ENCODE results near the gene TMEM121B.
"Not testable (repeated sequence)": the region's sequence is repeated elsewhere in the genome, so short reads cannot be mapped to it uniquely, and the experiment has no call there.

TMEM121B gene
- total RNA-seq: 0.38 to 34.8 (median 9.2) reads per million in 17 experiments

DNA sequence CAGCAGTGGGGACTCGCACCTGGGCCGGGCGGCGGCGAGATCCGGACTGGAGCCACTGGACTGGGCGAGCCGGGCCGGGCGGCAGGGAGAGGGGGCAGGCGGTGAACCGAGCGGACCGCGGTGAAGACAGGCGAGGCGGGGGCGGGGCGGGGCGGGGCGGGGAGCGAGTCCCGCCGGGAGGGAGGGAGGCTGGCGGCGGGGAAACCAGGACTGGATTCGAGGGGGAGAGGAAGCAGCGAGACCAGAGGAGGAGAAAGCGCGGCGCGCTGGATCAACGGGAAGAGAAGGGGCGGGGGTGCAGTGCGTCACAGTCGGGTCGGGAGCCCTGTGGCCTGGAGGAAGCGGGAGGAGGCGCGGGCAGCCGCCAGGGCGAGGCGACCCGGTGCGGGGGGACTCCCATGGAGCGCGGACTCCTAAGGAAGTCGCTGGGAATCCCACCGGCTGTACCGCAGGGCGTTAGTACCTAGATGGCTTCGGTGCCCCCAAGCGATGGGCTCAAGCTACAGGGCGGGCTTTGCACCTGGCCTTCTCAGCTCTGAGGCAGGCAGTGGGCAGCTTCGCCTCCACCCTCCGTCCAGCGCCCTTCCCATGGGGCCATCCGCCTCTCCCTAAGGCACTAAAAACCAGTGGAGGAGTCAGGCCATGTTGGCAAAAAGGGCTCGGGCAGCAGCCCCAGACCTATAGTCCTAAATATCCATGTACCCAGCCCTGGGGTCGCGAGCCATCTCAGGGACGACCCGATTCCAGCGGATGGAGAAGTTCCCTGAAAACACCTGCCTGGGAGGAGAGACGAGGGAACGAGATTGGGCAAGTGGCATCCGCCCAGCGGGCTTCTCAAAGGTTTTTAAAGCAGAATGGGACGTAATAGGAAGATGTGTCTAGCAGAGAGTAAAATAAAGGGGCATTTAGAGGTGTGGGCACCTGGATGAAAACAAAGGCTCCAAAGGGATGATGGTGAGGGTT is at the start of gene TMEM121B:
Gene TMEM121B (minus strand): TSS at position 128 of the 963 bp plus-strand sequence. CDS start 233 bp downstream, outside the sequence.
- peak; percentile 87 to 92 (median 91) for DNase-seq

GRCh38 chr22:17167486-17167885 is 46.3 kb upstream of the TMEM121B start:
- DNase-seq: no peak

DNA sequence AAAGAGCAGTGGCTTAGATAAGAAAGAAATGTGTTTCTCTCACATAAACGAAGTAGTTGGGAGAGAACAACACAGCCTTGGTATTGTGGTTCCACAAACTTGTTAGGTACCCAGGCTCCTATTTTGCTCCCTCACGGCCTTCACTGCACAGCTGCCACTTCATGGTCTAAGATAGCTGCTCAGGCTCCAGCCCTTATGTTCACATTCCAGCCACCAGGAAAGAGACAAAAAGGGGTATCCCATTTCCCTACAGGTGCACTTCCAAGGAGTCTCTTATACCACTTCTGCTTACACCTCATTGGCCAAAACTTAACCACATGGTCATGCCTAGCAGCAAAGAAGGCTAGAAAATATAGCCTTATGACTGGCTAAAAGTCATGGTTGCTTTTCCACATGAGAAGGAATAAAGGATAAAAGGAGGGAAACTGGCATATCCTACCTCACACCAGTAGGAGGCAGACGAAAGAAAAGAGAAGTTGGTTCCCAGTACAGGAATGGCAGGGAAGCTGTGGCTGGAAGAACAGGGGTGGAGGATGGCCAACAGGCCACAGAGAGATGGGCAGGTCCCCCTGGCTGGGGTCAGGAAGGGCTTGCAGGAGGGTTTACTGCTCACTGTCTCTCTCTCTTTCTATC is 43.3 kb upstream of the TMEM121B start:
- DNase-seq: peak in 2 of 4 experiments; percentile 22 to 45

DNA sequence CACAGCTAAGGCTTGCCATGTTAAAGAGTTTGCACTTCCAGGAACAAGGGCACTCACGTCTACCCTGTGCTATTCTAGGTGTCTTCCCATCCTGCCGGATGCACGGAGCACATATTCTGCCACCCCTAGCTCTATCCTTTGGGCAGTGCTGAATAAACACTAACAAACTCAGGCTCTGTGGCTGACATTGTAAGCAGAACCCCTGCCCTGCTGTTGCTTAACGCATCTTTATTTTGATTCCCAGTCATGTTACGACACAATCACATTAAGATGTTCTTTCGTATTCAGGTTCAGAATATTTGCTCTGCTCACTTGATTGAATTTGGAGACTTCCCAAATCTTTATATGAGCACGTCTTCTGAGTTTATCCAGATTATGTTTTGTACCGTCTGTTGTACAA is 41.6 kb upstream of the TMEM121B start:
- DNase-seq: no peak

DNA sequence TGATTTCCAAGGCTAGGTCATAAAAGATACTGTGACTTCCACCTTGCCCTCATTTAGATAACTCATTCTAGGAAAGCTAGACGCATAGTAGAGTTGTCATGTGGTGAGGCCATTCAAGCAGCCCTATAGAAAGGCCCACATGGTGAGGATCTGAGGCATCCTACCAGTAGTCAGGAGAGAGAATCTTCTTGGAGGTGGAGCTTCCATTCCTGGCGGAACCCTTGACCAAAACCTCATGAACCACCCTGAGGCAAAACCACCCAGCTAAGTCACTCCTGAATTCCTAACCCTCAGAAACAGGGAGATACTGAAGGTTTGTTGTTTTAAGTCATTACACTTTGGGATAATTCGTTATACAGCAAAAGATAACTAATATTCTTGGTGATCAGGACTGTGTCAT is 40.8 kb upstream of the TMEM121B start:
- no peak for DNase-seq

DNA sequence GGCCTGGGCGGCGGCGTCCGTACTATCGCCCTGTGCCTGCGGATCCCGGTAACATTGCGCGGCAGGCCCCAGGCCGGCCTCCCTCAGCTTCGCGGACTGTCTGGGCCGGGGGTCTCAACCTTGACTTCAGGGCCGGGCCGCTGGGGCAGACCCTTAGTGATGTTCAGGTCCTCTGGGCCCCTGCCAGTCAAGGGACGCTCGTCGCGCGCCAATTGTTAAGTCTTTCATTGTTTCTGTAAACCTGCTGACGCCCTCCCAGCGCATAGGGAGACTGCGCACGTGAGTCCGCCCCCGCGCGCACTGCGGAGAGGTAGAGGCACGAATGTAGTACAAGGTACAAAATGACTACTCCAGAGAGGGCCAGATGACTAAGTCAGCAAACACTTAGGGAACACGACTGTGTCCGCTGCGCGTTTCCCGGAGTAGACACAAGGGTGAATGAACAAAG is 38.4 kb upstream of the TMEM121B start:
- DNase-seq: peak; percentile 36 to 56 (median 48)

- DNase-seq: peak; percentile 92 to 97 (median 94)
Measured at GRCh38 chr22:17158568-17159503, 37.7 kb upstream of the TMEM121B start, which contains the start of gene HDHD5. Gene HDHD5 (minus strand): TSS chr22:17159277. CDS start chr22:17159251, 26 bp downstream.

- DNase-seq: no peak
Measured at GRCh38 chr22:17158176-17158567, 37.0 kb upstream of the TMEM121B start.

- no peak for DNase-seq
Measured at GRCh38 chr22:17157714-17158113, 36.6 kb upstream of the TMEM121B start.

DNA sequence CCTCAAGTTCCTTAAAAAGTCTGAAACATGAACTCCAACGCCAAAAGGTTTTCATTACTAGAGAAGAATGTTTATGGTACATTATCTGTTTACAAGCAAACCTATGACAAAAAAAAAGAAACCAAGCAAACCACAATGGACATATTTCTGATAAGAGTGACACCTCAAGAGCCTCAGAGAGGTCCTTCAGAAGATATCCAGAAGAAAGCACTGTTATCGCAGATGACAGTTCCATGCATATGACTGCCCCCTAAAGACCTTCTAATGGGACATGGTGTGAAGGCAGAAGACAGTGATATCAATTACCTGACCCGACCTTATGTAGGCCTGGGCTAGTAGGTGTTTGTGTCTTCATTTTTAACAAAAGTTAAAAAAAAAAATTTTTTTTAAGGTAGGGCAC is 34.8 kb upstream of the TMEM121B start:
- peak in 1 of 4 experiments; percentile 22 for DNase-seq

- no peak for DNase-seq
Measured at GRCh38 chr22:17152971-17153370, 31.8 kb upstream of the TMEM121B start.

DNA sequence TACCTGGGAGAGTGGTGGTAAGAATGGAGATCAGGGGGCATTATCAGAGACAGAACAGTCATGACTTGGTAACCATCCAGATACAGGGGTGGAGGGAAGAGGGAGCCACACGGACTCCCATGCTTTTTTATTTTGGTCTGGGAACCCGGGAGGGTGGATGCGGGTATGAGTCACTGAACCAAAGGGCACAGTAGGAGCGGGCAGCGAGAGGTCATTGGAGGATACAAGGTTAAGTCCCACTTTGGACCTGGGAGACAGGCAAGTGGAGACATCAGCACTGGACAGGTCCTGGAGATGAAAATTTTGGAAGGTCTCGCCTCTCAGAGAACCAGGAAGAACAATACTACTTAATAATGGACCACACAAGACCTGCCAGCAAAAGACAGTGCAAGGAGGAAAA is 31.2 kb upstream of the TMEM121B start:
- no peak for DNase-seq

DNA sequence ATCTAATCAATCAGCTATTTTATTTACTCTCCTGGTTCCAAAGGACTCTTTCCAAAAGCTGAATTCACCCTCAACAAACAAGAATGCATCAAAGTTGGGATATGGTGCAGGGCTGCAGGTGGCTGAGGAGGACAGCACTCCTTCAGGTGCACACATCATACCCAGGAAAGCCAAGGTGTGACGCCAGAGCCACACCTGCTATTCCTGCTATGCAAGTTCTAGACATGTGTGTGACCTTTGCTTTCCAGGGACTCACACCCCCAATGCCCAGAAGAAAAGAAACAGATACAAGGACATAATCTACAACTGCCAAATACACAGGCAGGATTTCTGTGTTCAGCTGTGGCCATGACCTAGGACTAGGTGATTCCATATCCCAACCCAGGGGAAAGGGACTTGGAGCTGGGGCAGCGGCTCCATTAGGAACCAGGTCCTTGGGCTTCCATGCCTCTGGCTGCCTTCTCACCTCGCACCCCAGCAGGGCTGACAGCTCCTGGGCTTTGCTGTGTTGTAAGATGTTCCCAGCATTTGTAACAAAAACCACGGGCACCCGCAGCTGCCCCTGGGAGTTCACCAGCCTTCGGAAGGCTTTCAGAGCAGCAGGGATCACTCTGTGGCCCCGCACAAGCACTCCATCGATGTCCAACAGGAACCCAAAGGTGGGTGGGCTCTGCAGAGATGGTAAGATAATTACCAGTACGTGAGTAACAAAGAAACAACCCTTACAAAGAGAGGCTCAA is 28.1 kb upstream of the TMEM121B start:
- no peak for DNase-seq

DNA sequence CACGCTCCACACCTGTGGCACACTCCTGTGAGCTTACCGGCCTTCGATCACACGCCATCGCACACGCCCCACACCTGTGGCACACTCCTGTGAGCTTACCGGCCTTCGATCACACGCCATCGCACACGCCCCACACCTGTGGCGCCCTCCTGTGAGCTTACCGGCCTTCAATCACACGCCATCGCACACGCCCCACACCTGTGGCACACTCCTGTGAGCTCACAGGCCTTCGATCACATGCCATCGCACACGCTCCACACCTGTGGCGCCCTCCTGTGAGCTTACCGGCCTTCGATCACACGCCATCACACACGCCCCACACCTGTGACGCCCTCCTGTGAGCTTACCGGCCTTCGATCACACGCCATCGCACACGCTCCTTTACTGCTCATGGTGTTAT is 26.3 kb upstream of the TMEM121B start:
- not testable (repeated sequence) for DNase-seq

DNA sequence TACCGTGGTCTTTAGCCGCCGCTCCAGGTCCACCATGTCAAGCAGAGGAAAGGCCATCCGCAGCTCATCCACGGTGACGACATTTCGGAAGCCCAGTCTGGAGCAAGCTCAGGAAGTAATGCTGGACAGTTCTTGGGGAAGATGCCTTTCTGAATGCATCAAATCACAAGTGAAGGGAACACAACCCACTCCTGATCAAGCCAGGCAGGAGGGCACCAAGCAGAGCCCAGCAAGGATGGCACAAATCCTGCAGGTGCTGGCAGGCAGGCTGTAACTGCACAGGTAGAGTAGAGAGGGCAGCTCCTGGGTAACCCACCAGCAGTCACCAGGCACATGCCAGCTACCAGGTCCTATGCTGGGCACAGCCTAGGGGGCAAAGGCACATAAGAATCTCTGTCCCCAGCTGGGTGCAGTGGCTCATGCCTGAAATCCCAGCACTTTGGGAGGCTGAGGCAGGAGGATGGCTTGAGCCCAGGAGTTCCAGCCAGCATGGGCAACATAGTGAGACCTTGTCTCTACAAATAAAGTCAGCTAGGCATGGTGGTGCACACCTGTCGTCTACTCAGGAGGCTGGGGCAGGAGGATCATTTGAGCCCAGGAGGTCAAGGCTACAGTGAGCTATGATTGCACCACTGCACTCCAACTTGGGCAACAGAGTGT is 24.0 kb upstream of the TMEM121B start:
- DNase-seq: no peak

- DNase-seq: no peak
Measured at GRCh38 chr22:17143826-17144225, 22.7 kb upstream of the TMEM121B start.

- DNase-seq: no peak
Measured at GRCh38 chr22:17143101-17143500, 21.9 kb upstream of the TMEM121B start.

GRCh38 chr22:17140826-17141766 is 19.9 kb upstream of the TMEM121B start:
- DNase-seq: peak in 3 of 4 experiments; percentile 42 to 69 (median 65)

GRCh38 chr22:17140022-17140421 is 18.9 kb upstream of the TMEM121B start:
- DNase-seq: no peak

- no peak for DNase-seq
Measured at GRCh38 chr22:17138513-17138912, 17.4 kb upstream of the TMEM121B start.

Measured in suppressor macrophage (primary cell).